Fibroblast of skin of right quadriceps (primary cell): ENCODE results near the gene SYT11.
A peak's percentile ranks its signal among the peaks of the same experiment; 100 is the strongest.
"Not testable (repeated sequence)": the region's sequence is repeated elsewhere in the genome, so short reads cannot be mapped to it uniquely, and the experiment has no call there.

Source experiments
- DNase-seq: peaks from one replicate; pipeline ENCODE4 v3.0.0-alpha.2; 2013

Gene SYT11

DNA sequence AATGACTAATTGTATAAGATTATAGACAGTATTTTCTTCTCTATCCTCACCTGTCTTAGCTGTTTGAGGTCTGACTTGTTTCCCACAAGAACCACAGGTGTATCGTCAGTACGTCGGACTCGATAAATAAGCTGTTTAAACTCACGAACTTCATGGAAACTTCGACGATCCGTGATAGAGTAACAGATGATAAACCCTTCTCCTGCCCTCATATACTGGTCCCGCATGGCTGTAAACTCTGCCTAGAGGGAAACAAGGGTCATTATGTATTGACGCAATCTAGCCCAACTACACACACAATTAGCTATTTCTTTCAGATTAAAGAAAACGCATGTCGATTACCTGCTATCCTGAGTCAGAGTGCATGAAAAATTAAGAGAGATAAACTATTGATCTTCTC lies 44.9 kb downstream of the SYT11 start:
- DNase-seq, result no peak

DNA sequence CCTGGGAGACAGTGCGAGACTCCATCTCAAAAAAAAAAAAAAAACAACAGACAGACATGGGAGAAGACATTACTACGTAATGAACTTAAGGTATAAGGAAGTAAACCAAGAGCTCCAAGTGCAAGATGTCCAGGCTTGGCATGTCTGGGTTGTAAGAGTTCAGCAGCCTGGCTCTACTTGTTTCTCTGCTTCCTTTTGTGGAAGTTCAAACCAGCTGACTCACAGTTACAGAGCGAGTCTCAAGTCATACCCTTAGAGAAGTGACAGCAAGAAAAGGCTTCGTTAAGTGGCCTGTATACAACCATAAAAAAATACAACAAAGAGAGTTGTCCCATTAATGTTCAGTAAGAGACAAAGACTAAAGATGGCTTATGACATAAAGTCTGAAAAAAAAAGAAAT lies 50.5 kb downstream of the SYT11 start:
- peak; percentile 27 for DNase-seq

DNA sequence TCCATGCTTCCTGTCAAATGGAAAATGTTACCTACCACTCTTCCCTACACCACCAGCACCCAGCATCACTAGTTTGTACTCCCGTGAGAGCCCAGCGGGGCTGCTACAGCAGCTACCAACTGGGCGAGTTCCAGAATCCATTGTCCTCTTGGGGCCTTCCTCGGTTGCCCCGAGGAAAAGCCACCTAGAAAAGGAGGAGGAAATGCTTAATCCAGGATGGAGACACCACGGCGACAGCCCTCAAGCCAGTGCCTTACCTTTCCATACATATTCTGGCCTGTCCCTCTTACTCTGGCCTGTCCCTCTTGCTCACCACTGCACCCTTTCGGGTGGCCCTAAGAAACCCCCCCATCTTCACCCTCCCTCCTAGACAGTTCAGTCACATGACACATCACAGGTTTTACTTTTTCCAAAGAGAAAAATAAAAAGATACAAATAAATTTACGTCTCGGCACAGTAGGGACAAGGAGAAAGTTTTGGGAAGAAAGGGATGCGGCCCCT lies 51.3 kb downstream of the SYT11 start:
- DNase-seq, result peak; percentile 24

DNA sequence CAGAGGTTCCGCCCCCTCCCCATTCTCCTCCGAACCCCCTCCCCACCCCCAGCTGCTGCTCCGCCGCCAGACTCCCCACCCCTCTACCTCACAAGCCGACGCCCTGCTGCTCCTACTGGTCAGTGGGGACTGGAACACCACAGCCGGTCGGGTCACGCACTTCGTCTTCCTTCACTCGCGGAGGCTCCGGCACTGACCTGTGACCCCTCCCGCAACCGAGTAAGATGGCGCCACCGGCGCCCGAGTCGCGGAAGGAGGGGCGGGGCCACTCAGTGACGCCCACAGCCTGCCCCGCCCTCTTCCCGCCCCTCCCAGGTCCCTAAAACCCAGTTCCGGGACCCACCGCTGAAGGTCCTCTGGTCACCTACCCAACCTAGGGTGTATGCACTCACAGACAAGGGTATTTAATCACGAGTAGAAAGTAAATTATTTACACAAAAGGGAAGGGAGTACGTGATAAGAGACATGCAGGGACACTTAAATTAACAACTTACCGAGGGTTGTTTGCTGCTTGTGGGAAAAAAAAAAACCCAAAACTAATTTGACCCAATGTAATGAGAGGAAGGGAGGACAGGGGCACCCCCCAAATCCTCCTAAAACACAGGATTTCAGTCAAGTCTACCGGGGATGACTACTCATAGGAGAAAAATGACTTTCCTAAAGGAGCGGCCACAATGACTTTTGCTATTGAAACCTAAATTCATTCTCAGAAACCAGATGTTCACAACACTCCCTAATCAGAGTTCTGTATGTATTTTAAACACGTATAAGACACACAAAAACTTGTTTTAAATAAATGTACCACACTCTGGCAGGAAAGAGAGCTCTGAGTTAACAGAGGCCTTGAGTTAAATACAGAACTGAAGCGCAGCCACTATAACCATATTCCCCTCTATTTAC lies 52.0 kb downstream of the SYT11 start, which contains the start of gene RIT1:
TSS of gene RIT1 (minus strand) at position 194 of the 900 bp plus-strand sequence. CDS start 588 bp downstream, outside the sequence.
- peak; percentile 74 for DNase-seq

DNA sequence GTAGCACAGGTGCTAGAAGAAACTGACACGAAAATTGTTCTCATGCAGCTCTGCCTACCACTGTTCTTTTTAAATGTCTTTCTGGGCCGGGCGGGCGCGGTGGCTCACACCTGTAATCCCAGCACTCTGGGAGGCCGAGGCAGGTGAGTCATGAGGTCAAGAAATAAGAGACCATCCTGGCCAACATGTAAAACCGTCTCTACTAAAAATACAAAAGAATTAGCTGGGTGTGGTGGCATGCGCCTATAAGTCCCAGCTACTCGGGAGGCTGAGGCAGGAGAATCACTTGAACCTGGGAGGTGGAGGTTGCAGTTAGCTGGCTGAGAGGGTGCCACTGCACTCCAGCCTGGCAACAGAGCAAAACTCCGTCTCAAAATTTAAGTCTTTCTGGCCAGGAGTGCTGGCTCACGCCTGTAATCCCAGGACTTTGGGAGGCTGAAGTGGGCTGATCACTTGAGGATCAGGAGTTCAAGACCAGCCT lies 52.7 kb downstream of the SYT11 start:
- DNase-seq, result no peak

DNA sequence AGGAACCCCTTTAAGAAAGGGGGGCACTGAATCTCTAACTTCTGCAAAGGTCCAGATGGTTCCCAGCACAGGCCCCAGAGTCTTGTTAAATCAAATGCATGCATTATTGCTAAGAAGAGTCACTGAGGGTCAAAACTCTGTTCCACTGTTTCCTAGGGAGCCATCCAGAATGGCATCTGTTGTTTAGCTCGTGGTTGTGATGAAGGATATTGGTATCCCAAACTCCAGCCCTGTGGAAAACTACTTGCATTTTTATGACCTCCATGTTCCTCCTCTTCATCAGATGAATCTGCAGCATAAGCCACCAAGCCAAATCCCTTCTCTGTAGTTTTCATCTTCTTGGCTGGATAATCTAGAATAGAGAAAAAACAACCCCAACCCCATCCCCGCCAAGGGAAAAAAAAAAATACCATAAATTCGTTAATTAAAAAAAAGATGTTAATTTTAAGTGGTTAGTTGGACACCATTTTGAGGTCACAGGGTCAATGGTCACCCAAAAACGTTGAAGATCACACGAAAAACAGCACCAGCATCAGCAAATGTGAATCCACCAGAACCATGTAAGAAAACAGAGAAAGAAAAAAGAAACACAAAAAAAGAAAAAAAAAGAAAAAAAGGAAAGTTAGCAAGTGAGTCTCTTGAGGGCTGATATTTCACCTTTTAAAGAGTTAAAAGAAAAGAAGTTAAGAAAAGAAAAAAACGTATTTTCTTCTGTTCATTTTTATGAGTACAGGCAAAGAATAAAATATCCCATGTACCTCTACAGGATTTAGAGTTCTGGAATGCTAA lies 54.8 kb downstream of the SYT11 start:
- peak; percentile 57 for DNase-seq

DNA sequence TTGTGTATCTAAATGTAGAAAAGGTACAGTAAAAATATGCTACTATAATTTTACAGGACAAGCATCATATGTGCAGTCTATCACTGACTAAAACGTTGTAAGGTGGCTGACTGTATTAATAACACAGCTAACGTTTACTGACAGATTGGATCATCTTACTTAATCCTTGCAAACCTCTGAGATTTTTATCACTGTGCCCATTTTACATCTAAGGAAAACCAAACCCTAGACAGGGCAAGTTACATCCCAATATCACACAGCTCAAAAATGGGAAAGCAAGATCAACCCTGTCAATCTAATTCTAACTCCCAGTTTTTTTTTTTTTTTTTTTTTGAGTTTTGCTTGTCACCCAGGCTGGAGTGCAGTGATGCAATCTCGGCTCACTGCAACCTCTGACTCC lies 59.3 kb downstream of the SYT11 start:
- DNase-seq, result no peak

DNA sequence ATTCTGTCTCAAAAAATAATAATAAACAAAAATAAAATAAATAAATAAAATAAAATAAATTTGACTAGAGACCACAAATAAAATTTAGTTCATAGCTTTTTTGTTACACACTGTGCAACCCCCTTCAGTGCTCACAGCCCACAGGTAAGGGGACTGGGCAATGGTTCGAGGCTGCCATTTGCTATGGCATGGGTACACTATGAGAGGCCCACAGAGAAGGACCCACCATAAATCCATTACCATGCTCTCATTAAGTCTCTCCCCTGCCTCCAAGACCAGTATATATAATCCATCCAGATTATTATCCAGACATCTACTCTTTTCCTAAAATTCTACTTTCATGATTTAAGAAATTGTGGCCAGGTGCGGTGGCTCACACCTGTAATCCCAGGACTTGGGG lies 60.4 kb downstream of the SYT11 start:
- no peak for DNase-seq

DNA sequence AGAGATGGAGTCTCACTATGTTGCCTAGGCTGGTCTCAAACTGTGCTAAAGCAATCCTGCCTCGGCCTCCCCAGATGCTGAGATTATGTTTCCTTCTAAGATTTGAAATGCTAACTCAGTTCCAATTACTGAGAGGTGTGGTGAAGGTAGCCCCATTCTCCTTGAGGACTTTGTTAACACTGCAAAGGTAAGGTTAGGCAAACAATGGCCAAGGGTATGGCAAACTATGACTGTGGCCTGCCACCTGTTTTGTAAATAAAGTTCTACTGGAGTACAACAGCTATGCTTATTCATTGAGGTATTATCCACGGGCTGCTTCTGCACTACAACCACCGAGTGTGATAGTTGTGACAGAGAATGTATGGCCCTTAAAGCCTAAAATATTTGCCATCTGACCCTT lies 61.4 kb downstream of the SYT11 start:
- DNase-seq, result no peak

DNA sequence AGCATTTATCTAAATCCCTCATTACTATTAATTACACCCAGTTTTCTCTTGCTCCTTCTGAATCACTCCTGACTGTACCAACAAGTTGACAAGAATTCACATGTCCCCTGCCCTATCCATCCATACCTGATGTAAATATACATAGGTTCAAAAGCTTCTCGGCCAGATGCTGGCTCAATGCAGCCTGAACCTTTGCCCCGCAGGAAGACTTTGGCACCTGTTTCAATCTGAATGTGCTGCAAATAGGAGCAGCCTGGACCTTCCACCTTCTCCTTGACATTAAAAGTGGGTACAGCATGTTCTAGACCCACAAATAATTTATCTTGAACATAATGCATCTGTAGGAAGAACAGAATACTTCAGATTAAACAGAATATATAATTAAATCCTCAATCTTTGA lies 66.1 kb downstream of the SYT11 start:
- DNase-seq, result no peak

DNA sequence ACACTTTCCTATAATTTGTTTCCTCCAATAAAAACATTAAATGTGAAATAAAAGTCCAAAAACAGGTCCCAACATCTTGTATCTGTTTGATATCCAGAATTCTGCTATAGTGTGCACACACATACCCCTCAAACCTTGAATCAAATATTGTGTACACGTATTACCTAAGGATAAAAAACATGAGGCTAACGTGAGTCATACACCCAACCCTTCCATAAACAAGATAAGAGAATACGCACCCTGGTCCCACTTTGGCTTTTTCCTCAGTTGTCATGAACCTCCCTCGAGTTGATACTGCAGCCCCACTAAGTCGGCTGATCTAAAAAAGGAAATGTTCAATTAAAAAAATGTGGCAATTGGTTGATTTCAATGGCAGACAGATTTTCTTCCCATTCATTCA lies 69.7 kb downstream of the SYT11 start:
- no peak for DNase-seq

DNA sequence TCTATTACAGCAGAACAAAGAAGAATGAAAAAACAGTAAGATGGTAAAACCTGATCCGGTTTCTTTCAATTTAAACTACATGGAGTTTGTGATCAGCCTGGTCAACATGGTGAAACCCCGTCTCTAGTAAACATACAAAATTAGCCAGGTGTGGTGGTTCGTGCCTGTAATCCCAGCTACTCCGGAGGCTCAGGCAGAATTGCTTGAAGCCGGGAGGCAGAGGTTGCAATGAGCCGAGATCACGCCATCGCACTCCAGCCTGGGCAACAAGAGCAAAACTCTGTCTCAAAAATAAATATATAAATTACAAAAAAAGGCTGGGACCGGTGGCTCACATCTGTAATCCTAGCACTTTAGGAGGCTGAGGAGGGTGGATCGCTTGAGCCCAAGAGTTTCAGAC lies 71.4 kb downstream of the SYT11 start:
- not testable (repeated sequence) for DNase-seq

DNA sequence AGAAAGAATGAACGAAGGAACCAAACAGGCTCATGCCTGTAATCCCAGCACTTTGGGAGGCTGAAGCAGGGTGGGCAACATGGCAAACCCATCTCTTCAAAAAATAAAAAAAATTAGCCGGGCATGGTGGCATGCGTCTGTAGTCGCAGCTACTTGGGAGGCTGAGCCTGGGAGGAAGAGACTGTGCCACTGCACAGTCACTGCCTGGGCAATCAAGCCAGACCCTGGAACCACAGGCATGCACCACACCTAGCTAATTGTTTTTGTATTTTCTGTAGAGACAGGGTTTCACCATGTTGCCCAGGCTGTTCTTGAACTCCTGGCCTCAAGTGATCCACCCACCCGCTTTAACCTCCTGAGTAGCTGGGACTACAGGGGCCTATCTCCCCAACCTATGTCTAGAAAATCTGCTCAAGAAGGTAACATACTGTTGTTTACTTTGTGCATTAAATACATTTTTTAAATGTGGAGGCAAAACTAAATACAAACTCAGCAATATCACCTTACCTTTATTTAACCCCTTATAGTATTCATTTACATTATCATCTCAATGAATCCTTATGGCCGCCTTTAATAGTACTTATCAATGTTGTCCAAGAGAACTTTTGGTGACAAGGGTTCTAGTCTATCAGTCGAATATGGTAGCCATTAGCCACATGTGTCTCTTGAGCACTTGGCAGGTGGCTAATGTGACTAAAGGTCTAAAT lies 72.1 kb downstream of the SYT11 start:
- DNase-seq, result no peak

DNA sequence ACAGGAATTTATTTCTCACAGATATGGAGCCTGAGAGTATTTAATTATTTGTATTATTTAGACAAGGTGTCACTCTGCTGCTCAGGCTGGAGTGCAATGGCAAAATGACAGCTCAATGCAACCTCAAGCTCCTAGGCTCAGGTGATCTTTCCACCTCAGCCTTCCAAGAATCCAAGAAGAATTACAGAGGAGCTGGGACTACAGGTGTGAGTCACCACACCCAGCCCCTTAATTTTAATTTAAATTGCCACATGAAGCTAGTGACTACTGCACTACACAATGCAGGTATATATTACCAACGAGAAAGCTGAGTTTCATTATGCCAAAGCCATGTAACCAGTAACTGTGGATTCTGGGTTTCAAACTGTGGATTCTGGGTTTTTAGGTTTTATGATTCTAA lies 72.7 kb downstream of the SYT11 start:
- no peak for DNase-seq

DNA sequence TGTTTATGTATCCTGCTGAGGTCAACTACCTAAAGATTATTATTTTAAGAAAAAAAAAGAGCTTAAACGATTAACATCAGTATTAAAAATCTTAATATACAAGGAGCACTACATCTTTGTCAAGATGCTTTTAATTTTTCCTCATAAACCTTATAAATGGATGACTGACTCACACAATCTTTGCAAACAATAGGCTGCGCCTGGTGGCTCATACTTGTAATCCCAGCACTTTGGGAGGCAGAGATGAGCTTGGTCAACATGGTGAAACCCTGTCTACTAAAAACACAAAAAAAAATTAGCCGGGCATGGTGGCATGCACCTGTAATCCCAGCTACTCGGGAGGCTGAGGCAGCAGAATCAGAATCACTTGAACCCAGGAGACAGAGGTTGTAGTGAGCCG lies 73.1 kb downstream of the SYT11 start:
- DNase-seq, result no peak

DNA sequence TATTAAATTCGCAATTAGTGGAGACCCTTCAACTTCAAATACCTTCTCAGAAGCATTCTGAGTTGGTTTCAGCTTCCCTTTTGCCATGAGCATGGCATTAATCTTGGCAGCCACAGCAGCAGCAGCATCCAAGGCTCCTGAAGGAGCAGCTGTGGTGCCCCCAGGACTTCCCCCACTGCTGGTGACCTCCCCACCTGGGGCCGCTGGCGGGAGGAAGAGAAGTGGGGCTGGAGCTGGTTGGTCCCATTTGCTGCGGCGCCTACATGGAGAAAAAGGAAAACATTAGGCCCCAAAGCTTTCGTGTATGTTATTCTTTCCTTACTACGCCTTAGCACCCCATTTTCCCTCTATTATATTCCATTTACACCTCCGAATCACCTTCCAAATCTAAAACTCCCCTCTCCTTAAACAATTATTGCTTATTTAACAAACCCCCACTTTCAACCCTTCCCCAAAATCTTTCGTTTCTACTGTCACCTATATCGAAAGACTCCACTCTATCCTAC lies 74.3 kb downstream of the SYT11 start:
- no peak for DNase-seq

DNA sequence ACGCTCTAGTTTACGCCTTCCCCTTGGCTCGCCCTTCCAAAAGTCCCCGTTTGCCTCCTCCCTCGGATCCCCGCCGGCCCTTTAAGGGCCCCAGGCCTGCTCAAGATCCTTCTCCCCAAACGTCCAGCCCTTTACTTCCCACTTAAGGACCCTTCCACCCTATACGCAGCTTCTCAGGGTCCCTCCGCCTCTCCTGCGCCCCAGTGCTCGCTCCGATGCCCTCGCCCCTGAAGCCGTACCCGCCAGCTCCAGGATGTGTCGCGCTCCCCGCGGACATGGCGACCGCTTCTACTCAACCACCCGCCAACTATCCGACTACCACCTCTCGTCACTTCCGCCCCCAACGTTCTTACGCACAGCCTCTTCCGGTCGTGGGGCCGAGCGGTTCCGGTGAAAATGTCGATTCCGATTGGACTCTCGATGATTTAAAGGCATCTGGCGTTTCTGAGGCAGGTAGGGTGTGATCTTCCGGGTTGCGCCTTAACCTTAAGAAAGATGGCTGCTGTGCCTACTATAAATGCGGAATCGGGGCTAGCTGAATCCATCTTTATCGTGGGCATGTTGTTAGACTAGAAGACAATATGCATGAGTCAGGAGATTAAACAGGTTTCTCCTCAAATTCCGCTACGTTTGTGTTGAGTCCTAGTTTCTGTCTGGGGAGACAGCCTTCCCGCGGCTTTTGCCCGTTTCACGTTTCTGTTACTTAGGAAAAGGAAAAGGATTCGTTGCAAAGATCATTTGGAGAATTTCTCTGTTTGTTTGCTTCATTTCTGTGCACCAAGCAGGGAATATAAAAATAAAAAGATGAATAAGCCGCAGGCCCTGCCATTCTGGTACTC lies 74.9 kb downstream of the SYT11 start, which contains the start of gene KHDC4:
TSS of gene KHDC4 (minus strand) at position 317 of the 839 bp plus-strand sequence. CDS start at position 277, 40 bp downstream.
- DNase-seq, result peak; percentile 99
